GM19239 (cell line): ENCODE data around the gene GPD1L.

Experiments
- DNase-seq: peaks from one replicate; pipeline ENCODE4 v3.0.0; 2011; ENCODE audit warnings: low spot score; ENCODE audit not compliant: insufficient read length
- FAIRE-seq: peaks from 2 replicates; lab custom pipeline; 2011; peaks lifted over from hg19 to GRCh38; lab: Jason Lieb, UNC

Gene GPD1L

DNA sequence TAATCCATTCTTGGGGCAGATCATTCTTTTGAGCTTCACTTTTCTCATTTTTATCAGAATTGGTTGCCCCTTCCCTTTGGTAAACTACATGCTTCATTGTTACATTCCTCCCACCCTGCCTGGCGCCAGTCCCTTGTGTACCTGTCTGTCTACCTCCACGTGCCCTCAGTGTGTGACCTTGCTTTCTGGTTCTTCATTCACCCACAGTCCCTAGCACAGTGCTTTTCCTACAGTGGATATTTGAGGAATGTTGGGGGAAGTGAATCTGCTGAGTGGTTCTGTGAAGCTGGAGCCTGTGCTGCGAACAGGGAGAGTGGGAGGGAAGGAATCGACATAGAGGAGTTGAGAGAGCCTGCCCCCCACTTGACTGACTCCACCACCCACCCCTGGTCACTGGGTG is 23.4 kb downstream of the GPD1L start:
- FAIRE-seq (no peak), DNase-seq (no peak)

DNA sequence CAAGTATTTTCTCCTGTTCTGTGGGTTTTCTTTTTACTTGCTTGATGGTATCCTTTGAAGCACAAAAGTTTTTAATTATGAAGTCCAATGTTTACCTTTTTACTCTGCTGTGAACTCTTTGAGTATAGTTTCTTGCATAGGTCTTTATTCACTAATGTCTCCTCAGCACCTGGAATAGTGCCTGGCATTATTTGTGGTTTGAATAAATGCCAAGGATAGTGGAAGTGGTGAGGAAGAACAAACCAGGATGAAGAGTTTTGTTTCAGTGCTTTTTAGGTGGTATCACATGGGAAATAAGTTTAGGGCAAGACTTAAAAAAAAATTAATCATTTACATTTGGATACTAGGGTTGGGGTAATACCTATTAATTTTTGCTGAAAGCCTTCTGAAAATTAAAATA is 25.7 kb downstream of the GPD1L start:
- FAIRE-seq (no peak), DNase-seq (no peak)

DNA sequence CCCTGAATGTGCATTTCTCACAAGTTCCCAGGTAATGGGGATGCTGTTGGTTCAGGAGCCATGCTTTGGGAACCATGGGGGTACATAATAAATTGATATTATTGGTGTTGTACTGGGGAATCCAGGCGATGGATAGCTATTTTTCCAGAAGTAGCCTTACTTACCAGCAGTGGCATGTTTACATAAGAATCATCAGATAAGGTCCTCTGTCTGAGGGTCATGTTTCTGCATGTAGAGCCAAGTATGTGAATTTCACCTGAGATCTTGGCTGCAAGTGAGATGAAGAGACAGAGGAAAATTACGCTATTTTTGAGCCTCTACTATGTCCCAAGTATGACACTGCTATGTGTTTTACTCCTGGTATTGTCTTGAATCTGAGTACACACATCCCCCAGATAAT is 26.3 kb downstream of the GPD1L start:
- DNase-seq (no peak), FAIRE-seq (no peak)

DNA sequence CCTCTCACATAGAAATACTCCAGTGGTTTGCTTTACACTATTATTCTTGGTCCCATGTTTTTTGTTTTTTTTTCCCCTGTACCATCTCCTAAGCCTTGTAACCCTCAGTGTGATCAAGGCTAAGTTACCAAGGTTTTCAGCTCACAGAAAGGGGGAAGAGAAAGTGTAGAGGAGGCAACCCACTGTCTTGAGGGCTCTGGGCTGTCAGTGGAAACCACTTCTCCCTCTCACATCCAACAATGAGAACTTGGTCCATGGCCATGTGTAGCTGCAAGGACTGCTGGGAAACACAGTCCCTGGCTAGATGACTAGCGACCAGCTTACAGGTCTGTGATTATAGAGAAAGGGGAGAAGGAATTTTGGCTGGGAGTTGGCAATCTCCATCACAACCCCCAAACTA is 30.3 kb downstream of the GPD1L start:
- no peak for FAIRE-seq
- no peak for DNase-seq

DNA sequence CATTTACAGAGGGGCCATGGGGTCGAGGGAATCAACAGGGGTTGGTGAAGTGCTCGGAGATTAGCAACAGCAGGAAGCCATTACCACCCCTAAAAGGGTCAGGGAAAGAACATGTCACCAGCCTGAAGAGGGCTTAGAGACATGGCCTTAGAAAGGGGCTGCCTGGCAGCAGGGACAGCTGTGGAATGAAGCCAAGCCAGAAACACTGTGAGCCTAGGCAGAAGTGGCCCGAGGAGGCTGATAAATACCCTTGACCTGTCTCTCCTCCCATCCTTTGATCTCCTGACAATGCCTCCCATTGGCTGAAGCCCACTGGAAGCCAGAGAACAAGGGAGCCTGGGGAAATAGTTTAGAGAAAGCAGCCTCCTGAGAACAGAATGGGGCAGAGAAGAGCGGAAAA is 31.4 kb downstream of the GPD1L start:
- no peak for FAIRE-seq
- DNase-seq = no peak

DNA sequence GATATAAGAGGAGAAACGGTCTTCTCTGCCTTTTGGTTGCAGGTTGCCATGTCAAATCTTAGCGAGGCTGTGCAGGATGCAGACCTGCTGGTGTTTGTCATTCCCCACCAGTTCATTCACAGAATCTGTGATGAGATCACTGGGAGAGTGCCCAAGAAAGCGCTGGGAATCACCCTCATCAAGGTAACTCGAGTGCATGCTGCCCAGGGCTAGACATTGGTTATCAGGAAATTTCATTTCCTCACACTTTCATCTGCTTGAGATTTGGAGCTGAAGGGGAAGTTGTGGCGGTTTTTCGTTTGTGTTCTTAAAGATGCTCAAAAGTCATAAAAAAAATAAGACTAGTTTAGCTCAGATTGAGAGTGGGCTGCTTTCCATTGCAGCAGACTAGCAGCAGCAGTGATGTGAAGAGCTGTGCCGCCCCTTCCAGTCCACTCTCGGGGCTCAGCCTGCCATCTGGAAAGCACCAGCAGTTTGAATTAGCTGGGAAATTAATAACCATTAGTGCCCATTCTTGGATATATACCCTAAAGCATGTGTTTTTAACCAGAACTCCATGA is 32.2 kb downstream of the GPD1L start:
- FAIRE-seq (no peak), DNase-seq (no peak)

DNA sequence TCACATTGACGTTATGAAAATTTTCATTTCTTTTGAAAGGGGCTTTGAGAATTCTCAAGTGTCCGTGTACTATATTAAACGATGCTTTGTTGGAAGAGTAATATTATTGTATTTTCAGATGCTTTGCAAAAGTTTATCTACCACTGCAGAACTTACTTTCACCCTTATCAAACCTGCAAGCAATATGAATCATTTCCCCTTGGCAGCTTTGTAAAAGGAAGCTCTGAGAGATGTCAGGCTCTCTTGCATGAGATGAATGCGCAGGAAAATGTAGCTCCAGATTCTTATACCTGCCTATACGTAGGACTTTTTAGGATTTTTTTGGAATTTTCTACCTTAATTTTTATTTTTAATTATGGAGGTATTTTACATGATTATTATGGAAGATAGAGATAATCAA is 34.5 kb downstream of the GPD1L start:
- DNase-seq (no peak), FAIRE-seq (no peak)

DNA sequence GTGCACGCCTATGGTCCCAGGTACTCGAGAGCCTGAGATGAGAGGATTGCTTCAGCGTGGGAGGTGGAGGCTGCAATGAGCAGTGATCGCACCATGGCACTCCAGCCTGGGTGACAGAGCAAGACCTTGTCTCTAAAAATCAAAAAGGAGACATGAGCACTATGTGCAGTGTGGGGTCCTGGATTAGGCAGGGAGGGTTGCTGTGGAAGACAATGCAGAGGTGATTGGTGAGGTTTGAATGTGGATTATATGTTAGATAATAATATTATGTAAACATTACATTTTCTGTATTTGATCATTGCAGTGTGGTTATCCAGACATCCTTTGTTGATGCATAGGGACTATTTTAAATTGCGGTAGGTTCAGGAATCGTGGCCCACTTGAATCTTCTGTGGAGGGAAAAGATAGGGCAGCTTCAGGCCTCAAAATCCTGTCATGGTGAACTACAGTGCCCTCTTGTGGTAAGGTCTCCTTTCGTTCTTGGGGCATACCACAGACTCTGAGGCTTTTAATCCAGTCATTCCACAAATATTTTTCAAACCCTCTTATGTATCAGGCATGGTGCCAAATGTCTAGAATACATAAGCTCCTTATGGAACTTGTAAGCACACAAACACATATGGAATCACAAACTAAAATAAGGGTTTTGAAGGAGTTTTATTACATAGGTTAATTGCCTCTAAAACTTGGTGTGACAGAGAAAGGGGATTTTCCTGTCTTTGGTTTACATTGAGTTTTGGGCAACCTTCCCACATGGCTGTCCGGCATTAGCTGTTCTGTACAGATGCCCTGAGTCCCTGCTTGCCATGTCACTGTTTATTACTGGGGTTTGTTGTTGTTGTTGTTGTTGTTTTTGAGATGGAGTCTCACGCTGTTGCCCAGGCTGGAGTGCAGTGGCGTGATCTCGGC is 37.7 kb downstream of the GPD1L start:
- peak; percentile 48 for DNase-seq
- no peak for FAIRE-seq

DNA sequence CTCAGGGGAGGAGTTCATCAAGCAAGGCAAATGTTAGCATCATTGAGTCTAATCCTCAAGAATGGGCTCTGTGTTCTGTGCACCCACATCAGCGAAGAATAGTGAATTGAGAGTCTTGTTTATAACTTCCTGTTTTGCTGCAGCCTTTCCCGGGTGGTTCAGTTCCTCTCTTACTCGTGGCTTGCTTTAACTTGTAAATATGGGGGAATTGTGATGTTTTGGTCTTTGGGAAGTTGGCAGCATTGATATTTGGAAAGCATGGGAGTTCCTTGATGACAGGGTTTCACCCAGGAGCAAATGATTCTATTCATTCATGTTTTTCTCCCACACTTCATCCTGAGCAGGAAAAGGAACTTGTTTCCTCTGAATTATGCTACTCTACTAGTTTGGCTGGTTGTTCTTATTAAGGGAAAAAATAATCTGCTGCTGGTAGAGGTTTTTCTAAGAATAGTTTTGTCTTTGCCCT is 40.4 kb downstream of the GPD1L start:
- DNase-seq (no peak), FAIRE-seq (no peak)

DNA sequence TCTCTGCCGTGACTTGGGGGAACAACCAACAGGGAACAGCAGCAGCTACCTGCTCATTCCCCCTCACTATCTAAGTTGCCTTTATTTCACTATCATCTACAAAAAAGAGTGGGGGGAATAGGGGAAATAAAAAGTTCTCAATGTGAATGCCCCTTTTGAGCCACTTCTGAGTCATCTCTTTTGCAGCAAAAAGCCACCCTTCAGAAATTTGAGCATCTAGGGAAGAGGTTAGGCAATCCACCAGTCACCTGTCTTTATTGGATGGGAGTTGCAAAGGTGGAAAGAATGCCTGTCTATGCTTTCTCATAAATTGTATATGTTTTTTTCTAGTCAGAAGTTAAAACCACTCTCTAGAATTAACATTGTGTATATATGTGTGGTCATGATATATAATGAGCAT is 41.1 kb downstream of the GPD1L start:
- no peak for DNase-seq

DNA sequence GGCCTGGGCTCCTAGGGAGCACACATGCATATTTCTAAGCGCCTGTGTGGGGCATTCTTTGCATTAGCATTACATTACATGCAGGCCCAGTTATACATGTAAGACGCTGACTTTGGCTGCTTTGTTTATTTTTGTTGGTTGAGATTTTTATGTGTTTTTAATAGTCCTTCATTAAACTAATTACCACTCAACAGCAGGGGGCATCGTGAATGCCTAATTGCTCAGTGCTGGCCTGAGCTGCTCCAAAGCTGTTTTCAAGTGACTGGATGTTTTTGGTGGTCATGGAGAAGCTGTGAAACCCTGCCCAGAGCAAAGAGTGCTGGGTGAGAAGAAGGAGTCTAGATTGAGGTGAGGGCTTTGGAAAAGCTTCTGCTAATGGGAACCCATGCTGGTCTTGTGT is 41.5 kb downstream of the GPD1L start:
- no peak for DNase-seq
- FAIRE-seq = no peak

More for the DNA sequence above, 41.1 kb downstream of the GPD1L start:
- FAIRE-seq = no peak

DNA sequence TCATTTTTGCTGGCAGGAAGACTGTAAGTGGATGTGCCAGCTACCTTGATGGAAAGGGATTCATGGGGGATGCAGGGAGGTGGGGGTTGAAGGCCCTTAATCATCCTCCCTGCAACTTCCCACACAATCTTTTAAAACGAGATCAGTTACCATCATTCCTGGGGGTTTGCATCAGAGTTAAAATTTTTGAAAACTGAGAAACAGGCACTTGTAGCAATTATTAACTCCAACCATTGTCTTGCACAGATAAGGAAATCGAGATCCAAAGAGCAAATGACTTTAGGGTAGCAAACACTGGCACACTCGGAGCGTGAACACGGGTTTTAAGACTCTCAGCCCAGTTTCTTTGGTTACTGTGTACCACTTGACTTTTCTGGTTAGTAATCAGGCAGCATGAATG is 41.9 kb downstream of the GPD1L start:
- no peak for DNase-seq
- no peak for FAIRE-seq

DNA sequence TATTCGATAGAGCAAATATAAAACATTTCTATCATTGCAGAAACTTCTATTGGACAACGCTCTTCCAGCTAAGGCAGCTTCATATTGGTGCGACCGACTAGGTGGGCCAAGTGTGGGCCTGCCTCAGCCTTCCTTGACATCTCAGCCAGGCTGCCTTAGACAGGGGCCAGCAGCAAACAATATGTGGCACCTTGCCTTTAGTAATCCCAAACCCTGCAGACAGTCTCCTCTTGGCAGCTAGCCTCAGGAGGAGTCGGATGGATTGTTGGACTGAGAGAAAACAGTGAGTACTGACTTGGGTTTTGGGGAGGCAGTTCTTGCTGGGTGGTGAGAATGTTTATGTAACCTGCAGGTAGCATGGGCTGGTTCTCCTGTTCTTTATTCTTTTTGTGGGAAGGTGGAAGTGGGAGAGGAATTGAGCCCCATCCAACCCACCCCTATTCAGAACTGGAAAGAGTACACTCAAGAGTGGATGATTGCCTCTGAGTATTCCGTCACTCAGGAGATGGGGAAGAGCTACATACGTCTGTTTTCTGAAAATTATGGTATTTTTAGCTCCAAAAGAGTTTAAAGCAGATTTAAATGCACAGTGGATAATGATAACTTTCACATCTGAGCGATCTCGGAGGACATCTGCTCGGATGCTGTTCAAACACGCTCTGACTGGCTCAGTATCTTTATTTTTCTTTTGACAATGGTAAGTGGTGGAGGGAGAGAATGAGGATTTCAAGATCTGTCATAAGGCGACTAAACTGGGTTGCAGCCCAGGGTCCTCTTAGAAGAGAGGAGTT is 47.2 kb downstream of the GPD1L start:
- DNase-seq (no peak), FAIRE-seq (no peak)

DNA sequence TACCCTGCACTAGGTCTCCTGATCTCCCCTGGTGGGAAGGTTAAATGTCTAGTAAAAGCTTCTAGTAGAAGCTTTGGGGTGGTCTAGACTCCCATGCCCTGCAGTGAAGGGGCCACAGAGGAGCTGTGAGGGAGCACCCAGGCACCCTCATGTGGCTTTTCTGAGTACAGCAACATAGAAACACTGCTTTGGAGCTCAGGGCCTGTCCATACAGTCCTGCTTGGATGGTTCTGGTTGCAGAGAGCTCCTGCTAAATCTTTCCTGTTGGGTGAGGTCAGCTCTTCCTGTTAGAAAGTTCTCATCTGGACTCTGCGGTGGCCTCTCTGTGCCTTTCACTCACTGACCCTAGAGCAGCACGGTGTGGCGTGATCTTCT is 47.8 kb downstream of the GPD1L start:
- no peak for FAIRE-seq
- DNase-seq = no peak

DNA sequence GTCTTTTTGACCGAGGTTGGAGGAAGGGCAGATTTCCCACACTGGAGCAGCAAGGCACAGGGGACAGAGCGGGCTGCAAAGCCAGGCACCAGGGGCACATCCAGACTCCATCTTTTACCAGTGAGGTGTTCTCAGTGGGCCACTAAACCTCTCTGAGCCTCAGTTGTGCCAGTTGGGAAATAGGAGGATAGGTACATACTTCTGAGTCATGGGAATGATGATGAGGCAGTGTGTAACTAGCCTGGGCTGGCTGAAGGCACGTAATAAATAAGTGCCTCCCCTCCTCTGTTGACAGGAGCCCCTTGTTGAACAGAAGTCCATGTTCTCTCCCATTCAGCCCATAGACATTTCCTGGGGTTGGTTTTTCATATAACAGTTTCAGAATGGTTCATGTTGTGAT is 48.7 kb downstream of the GPD1L start:
- FAIRE-seq = no peak
- no peak for DNase-seq

DNA sequence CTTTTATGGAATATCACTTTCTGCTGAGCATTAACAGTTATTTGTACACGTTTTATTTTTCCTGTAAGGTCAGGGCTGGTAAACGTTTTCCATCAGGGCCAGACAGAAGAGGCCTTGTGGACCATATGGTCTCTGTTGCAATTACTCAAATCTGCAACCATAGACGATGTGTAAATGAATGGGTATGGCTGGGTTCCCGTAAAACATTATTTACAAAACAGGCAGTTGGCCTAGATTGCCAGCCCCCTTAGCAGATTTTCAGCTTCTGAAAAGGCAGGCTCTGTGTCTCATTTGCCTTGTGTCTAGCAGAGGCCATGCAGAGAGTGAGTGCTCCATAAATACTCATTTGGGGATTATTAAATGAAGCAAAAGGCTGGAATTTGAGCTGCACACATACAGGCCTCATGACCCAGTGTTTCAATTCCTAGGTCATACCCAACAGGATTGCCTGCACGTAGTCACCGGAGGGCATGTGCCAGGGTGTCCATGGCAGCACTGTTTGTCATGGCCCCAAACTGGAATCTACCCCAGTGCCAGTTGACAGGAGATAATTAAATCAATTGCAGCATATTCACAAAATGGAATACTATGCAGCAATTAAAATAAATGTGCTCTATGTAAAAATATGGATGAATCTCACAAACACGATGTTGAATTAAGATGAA is 51.3 kb downstream of the GPD1L start:
- FAIRE-seq = no peak
- DNase-seq = no peak

DNA sequence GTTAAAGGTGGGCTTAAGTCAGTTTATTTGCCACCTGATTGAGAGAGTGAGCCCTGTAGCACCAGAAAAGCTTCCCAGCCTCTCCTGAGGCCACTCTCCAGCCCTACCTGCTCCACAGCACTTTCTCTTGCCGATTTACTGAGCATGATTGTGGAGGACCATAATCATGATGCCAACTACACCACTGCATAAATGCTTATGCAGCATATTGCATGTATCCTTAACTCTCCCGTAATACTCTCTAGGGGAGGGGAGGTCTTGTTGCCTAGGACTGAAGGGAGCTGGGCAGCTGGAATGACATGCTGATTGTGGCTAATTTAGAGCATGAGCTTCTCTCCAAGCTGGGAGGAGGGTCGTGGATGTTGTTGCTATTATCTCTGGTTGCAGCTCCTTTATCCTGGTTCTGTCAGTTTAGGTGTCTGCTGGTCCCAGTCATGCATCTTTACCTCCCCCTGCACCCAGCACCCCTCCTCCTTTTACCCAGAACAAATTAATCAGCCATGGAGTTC is 54.3 kb downstream of the GPD1L start:
- FAIRE-seq (no peak), DNase-seq (no peak)

DNA sequence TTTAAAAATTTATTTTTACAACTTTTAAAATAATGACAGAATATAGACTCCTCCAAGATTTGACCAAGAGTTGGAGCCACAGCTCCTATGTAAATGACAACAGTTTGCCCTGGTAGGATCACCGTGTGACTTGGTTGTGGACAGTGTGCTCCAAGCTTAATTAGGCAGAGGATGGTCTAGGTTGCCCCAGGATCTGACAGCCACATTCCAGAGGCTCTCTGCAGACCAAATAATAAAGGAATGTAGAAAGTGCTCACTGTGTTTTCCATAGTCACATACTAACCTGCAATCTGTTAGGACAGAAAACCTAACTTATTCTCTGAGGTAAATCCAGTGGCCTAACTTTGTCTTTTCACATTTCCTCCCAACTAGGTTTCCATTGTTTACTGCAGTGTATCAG is 59.0 kb downstream of the GPD1L start:
- DNase-seq (no peak), FAIRE-seq (no peak)

DNA sequence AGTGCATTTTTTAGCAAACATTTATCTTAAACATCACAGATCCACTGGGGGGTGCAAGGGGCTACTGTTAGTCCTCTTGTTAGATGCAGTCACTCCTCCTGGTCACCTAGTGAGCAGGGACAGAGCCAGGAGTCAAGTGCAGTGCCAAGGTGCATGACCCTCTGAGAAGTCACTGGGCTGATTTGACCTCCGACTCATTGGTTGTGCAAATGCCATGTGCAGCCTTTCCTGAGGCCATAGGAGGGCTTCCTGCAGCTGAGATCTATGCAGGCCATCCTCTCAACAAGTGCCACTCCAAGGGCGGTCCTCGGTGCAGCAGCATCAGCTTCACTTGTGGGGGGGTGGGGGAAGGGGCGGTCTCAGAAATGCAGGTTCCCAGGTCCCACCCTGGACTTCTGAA is 60.2 kb downstream of the GPD1L start:
- no peak for FAIRE-seq
- DNase-seq = no peak

DNA sequence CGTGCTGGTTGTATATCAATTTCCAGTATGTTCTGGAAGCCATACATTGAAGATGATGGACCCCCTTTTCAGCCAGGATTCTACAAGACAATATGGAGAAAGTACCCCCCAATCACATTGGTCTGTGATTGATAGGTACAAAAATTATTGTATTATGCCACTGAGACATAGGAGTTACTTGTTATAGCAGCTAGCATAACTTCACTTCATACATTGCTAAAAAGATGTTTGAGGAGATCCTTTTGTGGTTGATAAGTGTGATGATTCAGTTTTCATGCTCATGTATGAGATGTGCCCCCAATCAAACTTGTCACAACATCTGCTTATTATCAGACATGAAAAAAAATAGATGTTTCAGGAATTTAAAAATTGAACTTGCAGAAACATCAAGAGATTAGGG is 66.0 kb downstream of the GPD1L start:
- no peak for DNase-seq
- no peak for FAIRE-seq
